Astrocyte (in vitro differentiated cells and primary cell): ENCODE measurements around the gene GSTT4.
"Not testable (repeated sequence)": the region's sequence is repeated elsewhere in the genome, so short reads cannot be mapped to it uniquely, and the experiment has no call there.

Experiments used
- EZH2 ChIP-seq: IDR thresholded peaks from 2 replicates; pipeline ENCODE4 v1.6.1; 2012; ENCODE audit warnings: mild to moderate bottlenecking, low read length, inconsistent platforms; ENCODE audit not compliant: insufficient read depth
- TF ChIP-seq, protein P1 (sequence below): IDR thresholded peaks from 2 replicates; pipeline ENCODE4 v1.5.1; 2011; ENCODE audit warnings: low read depth, mild to moderate bottlenecking, inconsistent platforms, low read length, moderate library complexity; ENCODE audit not compliant: insufficient read depth

DNA sequence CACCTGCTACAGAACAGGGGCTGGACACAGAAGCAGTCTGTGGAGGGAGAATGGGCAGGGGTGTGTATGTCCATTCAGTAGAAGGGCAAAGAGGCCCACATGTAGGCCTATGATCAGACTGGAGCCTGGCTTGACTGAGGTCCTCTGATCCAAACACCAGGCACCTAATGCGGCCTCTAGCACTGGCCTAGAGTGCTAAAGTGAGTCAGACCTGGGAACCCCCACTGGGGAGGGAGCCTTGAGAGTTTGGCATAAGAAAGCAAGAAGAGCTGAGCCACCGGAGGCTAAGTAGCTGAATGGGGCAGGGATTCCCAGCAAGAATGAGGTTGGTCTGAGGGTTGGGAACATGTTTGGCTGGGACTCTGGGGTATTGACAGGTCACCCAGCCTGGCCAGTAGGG is 53.9 kb downstream of the GSTT4 start:
- TF ChIP-seq, protein P1, sequence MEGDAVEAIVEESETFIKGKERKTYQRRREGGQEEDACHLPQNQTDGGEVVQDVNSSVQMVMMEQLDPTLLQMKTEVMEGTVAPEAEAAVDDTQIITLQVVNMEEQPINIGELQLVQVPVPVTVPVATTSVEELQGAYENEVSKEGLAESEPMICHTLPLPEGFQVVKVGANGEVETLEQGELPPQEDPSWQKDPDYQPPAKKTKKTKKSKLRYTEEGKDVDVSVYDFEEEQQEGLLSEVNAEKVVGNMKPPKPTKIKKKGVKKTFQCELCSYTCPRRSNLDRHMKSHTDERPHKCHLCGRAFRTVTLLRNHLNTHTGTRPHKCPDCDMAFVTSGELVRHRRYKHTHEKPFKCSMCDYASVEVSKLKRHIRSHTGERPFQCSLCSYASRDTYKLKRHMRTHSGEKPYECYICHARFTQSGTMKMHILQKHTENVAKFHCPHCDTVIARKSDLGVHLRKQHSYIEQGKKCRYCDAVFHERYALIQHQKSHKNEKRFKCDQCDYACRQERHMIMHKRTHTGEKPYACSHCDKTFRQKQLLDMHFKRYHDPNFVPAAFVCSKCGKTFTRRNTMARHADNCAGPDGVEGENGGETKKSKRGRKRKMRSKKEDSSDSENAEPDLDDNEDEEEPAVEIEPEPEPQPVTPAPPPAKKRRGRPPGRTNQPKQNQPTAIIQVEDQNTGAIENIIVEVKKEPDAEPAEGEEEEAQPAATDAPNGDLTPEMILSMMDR = not testable (repeated sequence)
- not testable (repeated sequence) for TF ChIP-seq EZH2
